Peyer's patch (tissue), 4 donors: ENCODE data around the gene SPEF2. TPM values are rescaled to one million over a fixed set of nuclear protein-coding genes. Genes with fewer than 3 reads are reported as not detected.

ENCODE experiments used
- DNase-seq, 3 donors: peaks; one replicate each; pipeline ENCODE4 v3.0.0-alpha.2; 2017 to 2019
- H3K27ac ChIP-seq, 4 donors: fragments of 200-600 bp; sonication (generic); one replicate each; pipeline ENCODE4 v1.5.1; 2016 to 2019
- H3K27me3 ChIP-seq, 2 donors: fragments of 200-600 bp; sonication (generic); one replicate each; pipeline ENCODE4 v1.5.1; 2019
- H3K36me3 ChIP-seq, 3 donors: fragments of 200-600 bp; sonication (generic); one replicate each; pipeline ENCODE4 v1.5.1; 2016 to 2019
- H3K4me1 ChIP-seq, 4 donors: fragments of 200-600 bp; sonication (generic); one replicate each; pipeline ENCODE4 v1.5.1; 2016 to 2019
- H3K4me3 ChIP-seq, 4 donors: fragments of 200-600 bp; sonication (generic); 1 replicate in 3 of 4; 2 replicates in 1 of 4; pipeline ENCODE4 v1.5.1; 2016 to 2019; ENCODE audit warnings: mild to moderate bottlenecking in 1 of 4
- H3K9me3 ChIP-seq, 4 donors: fragments of 200-600 bp; sonication (generic); one replicate each; pipeline ENCODE4 v1.5.1; 2016 to 2019; ENCODE audit warnings: mild to moderate bottlenecking in 1 of 4
- POLR2A ChIP-seq, 2 donors: fragments of 450-650 bp; IDR thresholded peaks; one replicate each; pipeline ENCODE4 v1.5.1; 2017; ENCODE audit warnings: antibody characterized with exemption in 2 of 2, mild to moderate bottlenecking in 2 of 2, moderate library complexity in 2 of 2
- small RNA-seq, 2 donors: library from RNA; depleted of rRNA; stranded (forward); fragments of <200 nt; gene quantifications; one replicate each; pipeline ENCODE3, GENCODE V24; 2016
- total RNA-seq, 4 donors: library from RNA; depleted of rRNA; stranded (reverse); fragments of >200 nt; gene quantifications; one replicate each; pipeline ENCODE4 v1.1.0, GENCODE V29; 2016
- TF ChIP-seq, protein P1 (sequence below), 6 experiments: fragments of 450-650 bp in 4 of 6; fragments of 200-600 bp in 2 of 6; sonication (generic) in 1 of 6; IDR thresholded peaks; one replicate each; pipeline ENCODE4 v1.5.1; 2017 to 2019; ENCODE audit warnings: antibody characterized with exemption in 6 of 6, mild to moderate bottlenecking in 3 of 6, moderate library complexity in 1 of 6

SPEF2 gene
- total RNA-seq, 4 donors from 2014 or later = 2.5 to 8.8 (median 5.1) TPM

DNA sequence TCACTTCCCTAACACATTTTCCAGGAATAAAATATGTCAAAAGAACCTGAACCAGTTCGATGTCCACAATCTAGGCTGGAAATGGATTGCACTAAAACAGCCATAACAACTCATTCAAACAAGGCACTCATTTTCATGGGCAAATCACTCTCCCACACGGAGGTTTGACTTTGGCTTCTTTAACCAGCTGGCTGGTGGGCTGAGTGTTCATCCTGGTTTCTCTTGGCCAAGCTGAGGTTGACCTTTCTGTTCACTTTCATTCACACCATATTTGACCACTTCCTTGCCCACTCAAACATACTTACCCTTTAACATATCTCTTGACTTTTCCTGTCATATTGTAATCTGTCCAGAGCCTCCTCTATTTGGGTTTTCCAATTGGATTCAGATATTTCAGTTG, 244.5 kb downstream of the SPEF2 start:
- peak overlapping the region in 3 of 4 donors; percentile 22 to 38 (median 38) for H3K4me3 ChIP-seq
- peak overlapping the region in 3 of 4 donors; percentile 7 to 62 (median 56) for H3K27ac ChIP-seq
- no peak for DNase-seq
- H3K9me3 ChIP-seq = no peaks in the 10 kb centered on the region
- no peaks in the 10 kb centered on the region for H3K27me3 ChIP-seq
- H3K4me1 ChIP-seq = no peaks in the 10 kb centered on the region
- H3K36me3 ChIP-seq = no peaks in the 10 kb centered on the region
- TF ChIP-seq POLR2A (IDR thresholded peaks at IDR 0.05) = no peak
- TF ChIP-seq, protein P1, sequence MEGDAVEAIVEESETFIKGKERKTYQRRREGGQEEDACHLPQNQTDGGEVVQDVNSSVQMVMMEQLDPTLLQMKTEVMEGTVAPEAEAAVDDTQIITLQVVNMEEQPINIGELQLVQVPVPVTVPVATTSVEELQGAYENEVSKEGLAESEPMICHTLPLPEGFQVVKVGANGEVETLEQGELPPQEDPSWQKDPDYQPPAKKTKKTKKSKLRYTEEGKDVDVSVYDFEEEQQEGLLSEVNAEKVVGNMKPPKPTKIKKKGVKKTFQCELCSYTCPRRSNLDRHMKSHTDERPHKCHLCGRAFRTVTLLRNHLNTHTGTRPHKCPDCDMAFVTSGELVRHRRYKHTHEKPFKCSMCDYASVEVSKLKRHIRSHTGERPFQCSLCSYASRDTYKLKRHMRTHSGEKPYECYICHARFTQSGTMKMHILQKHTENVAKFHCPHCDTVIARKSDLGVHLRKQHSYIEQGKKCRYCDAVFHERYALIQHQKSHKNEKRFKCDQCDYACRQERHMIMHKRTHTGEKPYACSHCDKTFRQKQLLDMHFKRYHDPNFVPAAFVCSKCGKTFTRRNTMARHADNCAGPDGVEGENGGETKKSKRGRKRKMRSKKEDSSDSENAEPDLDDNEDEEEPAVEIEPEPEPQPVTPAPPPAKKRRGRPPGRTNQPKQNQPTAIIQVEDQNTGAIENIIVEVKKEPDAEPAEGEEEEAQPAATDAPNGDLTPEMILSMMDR (IDR thresholded peaks at IDR 0.05) = no peak

DNA sequence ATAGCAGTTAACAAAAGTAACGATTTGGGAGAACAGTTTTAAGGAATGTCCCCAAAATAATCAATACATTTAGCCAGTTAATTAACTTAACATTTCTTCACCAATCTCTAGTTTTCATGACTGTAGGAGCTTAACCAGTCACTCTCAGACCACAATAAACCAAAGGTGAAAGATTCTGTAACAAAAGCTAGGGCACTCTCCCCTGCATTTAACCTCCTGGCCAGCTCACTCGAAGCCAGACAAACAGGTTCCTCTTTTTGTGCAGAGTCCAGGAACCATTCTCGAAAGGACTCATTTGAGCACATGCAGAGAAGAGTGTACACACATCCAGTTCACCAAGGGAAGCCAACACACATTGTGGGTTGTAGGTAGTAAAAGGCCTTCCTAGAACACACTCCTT, 245.5 kb downstream of the SPEF2 start:
- H3K36me3 ChIP-seq = no peaks in the 10 kb centered on the region
- peak overlapping the region in 2 of 4 donors; percentile 28 to 62 for H3K27ac ChIP-seq
- H3K9me3 ChIP-seq = no peaks in the 10 kb centered on the region
- no peaks in the 10 kb centered on the region for H3K4me1 ChIP-seq
- no peak for TF ChIP-seq POLR2A (IDR thresholded peaks at IDR 0.05)
- TF ChIP-seq, protein P1 (IDR thresholded peaks at IDR 0.05) = no peak
- DNase-seq = no peak
- H3K4me3 ChIP-seq = peak overlapping the region; percentile 5 to 38 (median 32)
- no peaks in the 10 kb centered on the region for H3K27me3 ChIP-seq

Small RNA genes lying within 50 kb of the gene (small RNA-seq; reads per million reads assigned to genes)
- 0 reads per million in 2 donors for gene RNU7-130P

Other genes starting within 250 kb of the SPEF2 start
- gene IL7R, start 239.0 kb downstream of the SPEF2 start, total RNA-seq = 100 to 1,000 TPM in 1 of 4 donors, 10 to 100 TPM in 3; 36.8 to 101 (median 59.4) TPM